Colon (tissue), 2 donors: Measurements from ENCODE around the gene IL1RL1.

Experiments used
- FAIRE-seq: peaks from 2 replicates; lab custom pipeline; 2012; peaks lifted over from hg19 to GRCh38; lab: Jason Lieb, UNC
- donor health status: control.
- donor health status: control.

The IL1RL1 gene

DNA sequence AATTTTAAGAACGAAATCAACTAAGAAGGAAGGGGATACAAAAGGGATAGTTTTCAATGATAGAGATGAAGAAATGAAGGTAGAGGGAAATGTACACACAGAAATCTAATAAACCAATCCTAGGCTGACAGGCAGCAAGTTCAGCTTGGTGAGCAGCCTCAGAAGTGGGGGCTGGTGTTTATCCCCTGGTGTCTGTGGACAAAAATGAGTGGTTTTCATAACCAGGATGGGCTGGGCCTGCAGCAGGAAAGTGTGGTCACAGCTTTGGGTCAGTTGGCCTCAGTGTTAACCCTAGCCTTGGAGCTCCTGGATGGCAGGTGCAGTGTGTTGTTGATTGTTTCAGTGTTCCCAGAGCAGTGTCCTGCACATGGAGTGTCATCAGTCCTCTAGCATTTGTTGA lies 58.5 kb downstream of the IL1RL1 start:
- no peak for FAIRE-seq

DNA sequence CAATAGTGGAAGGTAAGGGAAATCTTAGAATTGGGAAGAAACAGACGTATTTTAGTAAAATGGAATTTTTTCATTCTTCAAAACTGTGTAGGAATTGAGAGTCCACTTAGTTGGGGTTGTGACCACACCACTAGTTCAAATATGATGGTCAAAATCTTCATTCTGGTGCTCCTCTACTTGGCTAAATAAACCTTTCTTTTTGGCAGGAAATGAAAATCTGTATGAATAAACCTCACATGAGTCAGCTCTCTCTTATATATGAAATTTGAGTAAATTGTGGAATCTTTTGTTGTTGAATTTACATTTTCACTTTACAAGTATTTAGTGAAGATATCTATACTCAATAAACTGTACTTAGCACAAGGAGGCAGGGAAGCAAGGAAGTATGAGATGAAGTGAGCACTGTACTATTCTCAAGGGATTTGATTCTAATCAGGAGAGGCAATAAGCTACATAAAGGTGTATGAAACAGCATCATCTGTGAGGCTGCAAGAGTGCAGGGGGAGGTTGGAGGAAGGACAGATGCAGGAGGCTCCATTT lies 64.8 kb downstream of the IL1RL1 start:
- no peak for FAIRE-seq

DNA sequence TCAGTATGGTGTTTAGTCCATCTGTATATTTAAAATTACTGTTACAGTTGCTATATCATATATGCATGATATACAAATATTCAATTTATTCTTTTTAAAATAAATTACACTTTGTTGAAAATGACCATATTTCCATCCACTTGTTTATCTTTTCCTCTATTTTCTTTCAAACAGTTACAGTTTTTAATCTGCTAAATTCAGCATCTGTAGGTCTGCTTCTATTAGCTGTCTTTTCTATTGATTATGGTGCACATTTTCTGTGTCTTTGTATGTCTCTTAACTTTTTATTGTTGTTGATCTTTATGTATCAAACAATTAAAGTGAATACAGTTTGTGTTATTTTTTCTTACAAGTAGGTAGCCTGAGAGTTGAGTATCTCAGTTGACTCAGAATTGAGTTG lies 72.4 kb downstream of the IL1RL1 start:
- no peak for FAIRE-seq

DNA sequence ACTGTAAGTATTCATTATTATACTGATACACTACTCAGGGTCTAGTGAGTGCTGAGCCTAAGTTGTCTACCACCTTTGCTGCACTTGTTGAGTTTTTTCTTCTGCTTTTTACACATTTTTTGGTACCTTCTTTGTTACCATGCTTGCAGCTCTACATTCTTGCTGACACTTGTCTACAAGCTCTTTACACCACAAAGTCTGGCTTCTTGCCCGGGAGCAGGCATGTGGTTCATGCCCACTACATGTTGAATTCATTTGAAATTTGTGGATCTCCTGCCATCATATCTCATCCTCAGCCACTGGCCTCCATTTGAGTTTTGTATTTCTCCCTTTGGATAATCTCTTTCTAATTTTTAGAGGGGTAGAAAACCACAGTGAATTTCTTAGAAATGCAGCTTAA lies 74.2 kb downstream of the IL1RL1 start:
- no peak for FAIRE-seq

DNA sequence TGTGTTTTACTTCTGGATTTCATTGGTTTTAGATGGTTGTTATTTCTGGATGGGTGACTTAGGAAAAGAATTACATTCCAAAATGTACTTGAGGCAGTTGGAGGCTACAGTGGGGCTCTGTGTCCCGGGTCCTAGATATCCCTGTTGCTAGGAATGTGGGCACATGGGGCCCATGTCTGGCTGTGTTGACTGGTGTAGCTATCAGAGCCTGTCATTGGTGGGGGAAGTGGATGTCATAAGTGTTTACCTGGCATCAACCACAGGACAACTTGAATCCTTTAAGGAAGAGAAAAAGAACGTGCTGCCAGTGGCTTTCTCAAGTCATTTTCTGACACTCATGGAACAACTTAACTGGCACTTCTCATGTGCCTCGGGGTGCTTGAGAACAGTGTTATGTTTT lies 74.6 kb downstream of the IL1RL1 start:
- FAIRE-seq = no peak

DNA sequence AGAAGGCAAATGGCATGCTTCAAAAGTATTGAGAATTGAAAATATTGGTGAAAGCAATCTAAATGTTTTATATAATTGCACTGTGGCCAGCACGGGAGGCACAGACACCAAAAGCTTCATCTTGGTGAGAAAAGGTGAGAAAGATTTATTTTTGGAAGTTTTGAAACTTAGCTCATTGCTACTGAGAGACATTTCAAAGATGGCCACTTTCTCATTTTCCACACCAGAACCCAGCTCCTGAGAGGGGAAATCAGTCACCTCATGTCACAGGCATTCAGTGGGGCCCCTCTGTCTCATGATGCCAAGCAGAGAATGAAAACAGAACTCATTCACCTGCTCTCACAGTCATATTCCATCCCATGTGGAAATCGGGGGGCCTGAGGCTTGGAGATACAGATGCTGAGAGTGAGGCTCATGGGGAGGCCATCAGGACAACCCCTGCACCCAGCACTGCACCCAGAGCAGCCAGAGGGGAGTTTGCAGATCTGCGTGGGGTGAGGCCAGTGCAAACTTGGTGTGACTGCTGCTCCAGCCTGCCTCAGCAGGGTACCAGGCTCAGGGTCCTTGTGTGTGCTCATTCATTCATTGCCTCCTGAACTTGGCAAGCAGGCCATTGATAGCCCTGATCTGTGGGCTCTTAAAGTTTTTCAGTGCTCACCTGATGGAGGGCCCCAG lies 75.6 kb downstream of the IL1RL1 start:
- no peak for FAIRE-seq

DNA sequence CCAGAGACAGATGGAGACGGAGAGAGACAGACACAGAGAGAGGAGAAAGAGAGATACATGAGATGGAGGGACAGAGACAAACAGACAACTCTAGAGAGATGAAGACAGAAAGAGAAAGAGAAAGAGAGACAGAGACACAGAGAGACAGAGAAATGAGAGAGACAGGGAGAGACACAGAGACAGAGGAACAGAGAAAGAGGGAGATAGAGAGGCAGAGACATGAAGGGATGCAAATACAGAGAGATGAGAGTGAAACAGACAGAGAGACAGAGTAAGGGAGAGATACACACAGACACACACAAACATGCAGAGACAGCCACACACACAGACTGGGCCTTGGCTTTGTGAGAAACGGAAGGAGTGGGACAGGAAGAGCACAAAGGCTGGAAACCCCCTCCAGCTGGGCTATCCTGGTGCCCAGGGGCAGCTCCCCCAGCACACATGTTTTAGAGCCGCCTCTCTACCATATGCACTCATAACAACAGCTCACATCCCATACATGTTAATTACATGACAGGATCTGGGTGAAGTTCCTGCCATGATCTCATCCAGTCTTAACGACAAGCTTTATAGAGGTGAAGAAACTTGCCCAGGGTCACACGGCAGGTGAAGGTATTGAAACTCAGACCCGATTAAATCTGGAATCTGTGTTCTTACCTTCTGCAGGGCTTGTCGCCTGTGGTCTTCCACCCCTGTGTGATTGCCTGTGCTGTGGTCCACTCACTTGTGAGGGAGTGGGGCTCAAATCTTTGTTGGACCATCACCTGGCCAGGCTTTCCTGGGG lies 76.6 kb downstream of the IL1RL1 start:
- no peak for FAIRE-seq

DNA sequence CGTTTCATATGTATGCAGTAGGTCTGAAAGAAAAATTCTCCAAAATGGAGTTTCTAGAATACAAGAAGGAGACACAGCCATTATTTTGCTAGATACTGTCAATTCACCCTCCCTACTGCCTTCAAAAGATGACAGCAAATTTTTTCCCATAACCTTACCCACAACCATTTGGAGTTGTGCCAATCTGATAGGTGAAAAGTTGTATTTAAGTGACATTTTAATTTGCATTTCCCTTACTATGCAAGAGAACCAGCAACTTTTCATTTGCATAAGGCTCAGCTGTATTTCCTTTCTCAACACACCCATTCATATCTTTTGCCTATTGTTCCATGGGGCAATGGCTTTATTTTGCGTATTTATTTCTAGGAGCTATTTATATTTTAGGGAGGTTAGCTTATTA lies 80.2 kb downstream of the IL1RL1 start:
- FAIRE-seq = no peak

DNA sequence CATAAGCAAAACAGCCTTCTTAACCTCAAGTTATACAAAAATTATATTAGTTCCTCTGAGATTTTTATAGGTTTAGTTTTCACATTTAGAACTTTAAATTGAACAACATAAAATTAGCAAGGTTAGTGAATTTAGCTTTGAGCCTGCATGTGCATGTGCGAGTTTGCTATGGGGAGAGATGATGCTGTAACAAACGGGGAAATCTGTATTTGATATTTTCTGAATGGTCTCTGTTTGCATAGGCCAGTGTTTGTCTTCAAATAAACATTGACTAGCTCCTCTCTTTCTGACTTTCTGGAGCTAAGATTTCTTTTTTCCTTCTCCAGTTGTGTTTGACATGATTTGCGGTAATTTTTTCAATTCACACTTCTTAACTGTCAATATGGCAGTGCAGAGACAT lies 80.7 kb downstream of the IL1RL1 start:
- FAIRE-seq = no peak

DNA sequence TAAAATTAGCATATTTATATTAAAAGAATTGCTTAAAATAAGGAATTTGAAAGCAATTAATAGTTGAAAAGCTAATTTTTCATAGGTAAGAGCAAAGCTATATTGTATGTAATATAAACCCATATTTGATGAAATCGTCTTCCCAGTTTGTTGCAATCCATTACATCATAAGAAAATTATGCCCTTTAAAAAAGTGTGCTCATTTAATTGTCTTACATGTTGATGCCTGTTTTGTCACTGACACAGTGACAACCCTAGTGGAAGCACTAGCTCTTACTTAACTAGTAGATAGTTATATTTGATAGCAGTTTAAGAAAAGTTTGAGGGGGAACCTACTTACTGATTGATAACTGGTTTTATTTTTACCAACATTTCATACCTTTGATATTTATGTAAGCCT lies 81.6 kb downstream of the IL1RL1 start:
- no peak for FAIRE-seq

DNA sequence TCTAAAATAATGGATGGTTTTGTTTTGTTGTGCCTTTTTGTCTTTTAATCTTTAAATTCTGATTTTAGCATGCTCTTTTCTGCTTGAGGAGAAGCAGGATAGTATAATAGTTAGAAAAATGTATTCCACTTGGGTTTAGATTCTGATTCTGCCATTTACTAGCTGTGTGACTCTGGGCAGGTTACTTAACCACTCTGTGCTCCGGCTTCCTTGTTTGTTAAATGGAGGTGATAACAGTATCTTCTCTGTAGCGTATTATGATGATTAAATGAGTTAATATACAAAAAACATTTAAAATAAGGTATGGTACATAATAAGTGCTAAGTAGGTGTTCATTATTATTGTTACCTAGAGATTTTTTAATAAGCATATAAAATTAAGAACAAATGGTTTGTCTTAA lies 84.6 kb downstream of the IL1RL1 start:
- no peak for FAIRE-seq

DNA sequence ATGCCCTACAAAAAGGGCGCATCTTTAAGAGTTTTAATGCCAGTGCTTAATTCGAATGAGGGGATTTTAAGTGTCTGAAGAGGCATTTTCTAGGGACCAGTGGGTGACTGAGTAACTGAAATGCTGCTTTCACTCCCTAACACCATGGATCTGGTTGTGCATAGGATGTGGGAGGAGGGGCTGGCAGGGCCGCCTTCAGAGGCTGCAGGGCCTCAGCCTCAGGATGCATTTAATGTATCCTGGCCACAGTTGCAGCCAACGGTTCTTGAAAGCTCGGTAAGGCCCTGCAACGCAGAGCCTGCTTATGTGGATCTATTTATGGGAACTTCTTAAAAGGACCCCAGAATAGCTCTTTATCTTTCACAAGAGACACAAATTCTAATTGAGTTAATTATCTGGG lies 85.8 kb downstream of the IL1RL1 start:
- no peak for FAIRE-seq

DNA sequence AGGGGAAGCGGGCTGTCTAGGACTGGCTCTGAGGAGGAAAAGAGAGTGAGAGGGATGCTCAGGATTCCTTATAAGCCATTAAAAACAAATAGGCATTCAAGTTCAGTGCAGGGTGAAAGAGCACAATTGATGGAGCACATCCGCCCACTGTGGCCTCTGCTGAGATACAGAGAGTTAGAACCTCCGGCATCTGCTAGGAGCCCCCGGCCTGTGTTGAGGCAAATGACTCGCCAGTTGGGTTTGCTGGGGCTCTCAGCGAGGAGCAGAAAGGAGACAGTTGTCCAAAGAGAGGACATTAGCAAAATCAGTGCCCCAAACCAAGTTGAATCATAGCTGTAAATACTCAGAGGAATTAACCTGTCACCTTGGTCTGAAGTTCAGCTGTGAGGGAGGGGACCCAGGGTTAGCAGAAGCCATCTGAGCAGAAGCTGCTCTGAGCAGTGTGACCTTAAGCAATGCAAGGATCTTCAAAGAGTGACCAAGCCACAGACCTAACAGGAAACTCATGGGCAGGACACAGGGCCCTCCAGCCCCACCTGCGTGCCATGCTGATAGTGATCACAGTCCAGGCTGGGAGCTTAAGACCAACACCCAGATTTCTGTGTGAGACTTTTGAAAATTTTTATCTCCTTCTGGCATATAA lies 88.3 kb downstream of the IL1RL1 start:
- no peak for FAIRE-seq

DNA sequence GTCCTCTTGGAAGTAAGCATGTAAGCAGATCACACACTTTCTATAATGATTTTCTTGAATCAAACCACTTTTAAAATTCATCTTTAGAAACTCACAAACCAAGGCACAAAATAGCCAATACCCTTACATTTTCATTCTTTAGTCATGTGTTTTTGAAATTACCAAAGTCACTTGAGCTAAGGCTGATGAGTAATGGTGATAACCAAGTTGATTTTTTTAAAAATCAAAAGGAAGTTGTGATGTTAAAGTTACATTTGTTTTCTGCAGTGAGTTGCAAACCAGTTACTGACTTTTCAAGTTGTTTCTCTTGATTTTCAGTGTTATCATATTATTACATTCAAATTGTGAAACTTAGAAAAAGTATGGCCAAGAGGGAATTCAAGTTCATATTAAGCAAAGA lies 90.1 kb downstream of the IL1RL1 start:
- no peak for FAIRE-seq
